GM19238 (cell line): ENCODE data around the gene LSS.

Experiments used
- DNase-seq: peaks from one replicate; pipeline ENCODE4 v3.0.0; 2011; ENCODE audit warnings: low spot score; ENCODE audit not compliant: insufficient read length

The LSS gene

GRCh38 chr21:46139686-46140085, 88.9 kb downstream of the LSS start:
- DNase-seq: no peak

- no peak for DNase-seq
Observed at GRCh38 chr21:46138383-46138970, 90.1 kb downstream of the LSS start.
